Mesodermal cell (in vitro differentiated cells): ENCODE results near the gene USP51.
"Not testable (repeated sequence)": the region's sequence is repeated elsewhere in the genome, so short reads cannot be mapped to it uniquely, and the experiment has no call there.

Source experiments
- H3K27ac ChIP-seq: 2 replicates; pipeline ENCODE4 v1.7.0; 2013; ENCODE audit warnings: mild to moderate bottlenecking, low read depth, low read length, moderate library complexity; ENCODE audit not compliant: severe bottlenecking
- H3K36me3 ChIP-seq: 2 replicates; pipeline ENCODE4 v1.7.1; 2013; ENCODE audit warnings: mild to moderate bottlenecking, low read length, moderate library complexity; ENCODE audit not compliant: control insufficient read depth, insufficient read depth
- H3K4me1 ChIP-seq: one replicate; pipeline ENCODE4 v1.7.1; 2013; ENCODE audit warnings: mild to moderate bottlenecking, low read length; ENCODE audit not compliant: insufficient read depth, control insufficient read depth, poor library complexity, severe bottlenecking
- H3K4me3 ChIP-seq: 2 replicates; pipeline ENCODE4 v1.7.0; 2013; ENCODE audit warnings: low read length, control low read depth, mild to moderate bottlenecking; ENCODE audit not compliant: insufficient read depth, poor library complexity, severe bottlenecking; ENCODE audit errors: extremely low read depth
- H3K9me3 ChIP-seq: 2 replicates; pipeline ENCODE4 v1.7.1; 2013; ENCODE audit warnings: mild to moderate bottlenecking, low read length, moderate library complexity; ENCODE audit not compliant: control insufficient read depth
- WGBS, 2 experiments: methylation state at CpG; one replicate each; pipeline ENCODE4 v1.1.5; 2013; ENCODE audit warnings: missing lambda C conversion rate in 2 of 2; ENCODE audit not compliant: insufficient coverage in 2 of 2; 5-methylcytosine and 5-hydroxymethylcytosine counted together

Gene USP51

DNA sequence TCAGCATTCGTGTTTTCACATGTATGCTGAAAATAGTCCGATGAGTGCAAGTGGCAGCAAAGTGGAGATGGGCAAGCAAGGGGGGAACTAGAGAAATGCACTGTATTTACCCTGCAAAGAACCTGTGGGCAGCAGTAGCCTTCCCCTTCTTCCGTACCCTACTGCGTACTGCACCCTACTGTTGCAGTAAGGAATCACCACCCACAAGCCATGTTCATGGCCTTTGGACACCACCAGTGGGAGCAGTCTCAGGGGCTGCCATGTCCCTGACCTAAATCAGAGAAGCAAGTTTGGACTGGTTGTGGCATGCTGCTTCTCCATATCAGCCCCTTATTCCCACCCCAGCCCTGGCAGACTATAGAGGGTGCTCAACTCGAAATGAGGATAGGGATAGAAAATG lies 25.6 kb downstream of the USP51 start:
- not testable (repeated sequence) for H3K4me1 ChIP-seq

DNA sequence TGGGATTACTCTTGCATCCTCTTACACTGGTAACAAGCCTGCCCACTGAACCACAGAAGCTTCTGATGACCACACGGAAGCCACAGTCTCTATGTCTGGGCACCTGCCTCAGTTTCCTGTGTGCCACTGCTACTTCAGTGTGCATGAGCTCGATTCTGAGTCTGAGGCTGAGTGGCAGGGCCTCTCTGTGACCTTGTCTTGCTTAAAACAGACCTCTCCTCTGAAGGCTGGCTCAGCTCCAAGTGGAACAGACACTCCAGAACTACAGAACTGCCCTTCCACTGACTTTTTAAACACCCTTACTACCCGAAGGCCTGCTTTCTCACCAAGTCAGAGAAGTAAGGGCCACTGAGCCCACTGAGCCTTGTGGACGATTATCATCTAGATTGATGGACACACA lies 29.7 kb downstream of the USP51 start:
- H3K4me3 ChIP-seq, H3K36me3 ChIP-seq, H3K27ac ChIP-seq, H3K4me1 ChIP-seq, H3K9me3 ChIP-seq: not testable (repeated sequence)
- no CpG with 5 or more reads among the region's 4 CpGs for WGBS, 2 experiments

More for the DNA sequence above, 25.6 kb downstream of the USP51 start:
- H3K36me3 ChIP-seq, H3K4me3 ChIP-seq, H3K9me3 ChIP-seq, H3K27ac ChIP-seq: not testable (repeated sequence)
- WGBS, 2 experiments = no CpG with 5 or more reads among the region's 5 CpGs

DNA sequence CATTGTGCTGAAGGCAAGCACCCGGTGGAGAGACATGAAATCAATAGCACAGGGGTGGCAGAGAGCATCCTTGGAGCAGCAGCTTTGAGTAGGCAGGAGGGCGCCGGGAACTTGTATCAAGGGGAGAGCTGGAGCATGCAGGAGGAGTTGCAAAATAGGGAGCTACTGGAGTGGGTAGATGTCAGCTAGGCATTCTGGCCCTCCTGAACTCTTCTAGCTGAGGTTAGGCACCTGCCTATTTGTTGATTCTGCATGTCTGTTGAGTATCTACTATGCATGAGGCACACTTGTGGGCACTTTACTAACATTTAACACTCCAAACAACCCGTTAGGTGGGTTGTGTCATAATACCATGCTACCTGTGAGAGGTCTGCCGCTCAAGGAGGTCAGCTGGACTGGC lies 30.2 kb downstream of the USP51 start:
- not testable (repeated sequence) for H3K4me1 ChIP-seq, H3K9me3 ChIP-seq, H3K36me3 ChIP-seq, H3K4me3 ChIP-seq, H3K27ac ChIP-seq
- no CpG with 5 or more reads among the region's 5 CpGs for WGBS, 2 experiments

DNA sequence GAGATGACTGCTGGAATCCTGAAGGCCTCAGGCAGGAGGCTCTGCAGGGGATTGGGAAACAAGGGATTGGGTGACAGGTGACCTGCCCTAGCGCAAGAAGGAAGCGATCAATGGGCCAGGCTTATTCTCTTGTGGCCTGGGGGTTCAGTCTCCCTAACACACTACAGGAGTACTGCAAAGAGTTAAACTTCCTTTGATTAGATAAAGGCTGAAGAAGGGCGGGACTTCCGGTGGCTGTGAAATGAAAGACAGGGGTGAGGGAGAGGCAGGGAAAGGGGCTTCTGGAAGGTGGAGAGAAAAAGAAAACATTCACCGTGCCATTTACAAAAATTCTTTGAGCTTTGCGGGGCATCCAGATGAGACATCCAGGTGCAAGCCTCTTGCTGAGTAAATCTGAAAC lies 33.9 kb downstream of the USP51 start:
- no CpG with 5 or more reads among the region's 6 CpGs for WGBS, 2 experiments
- H3K4me1 ChIP-seq, H3K9me3 ChIP-seq, H3K36me3 ChIP-seq, H3K4me3 ChIP-seq, H3K27ac ChIP-seq: not testable (repeated sequence)

DNA sequence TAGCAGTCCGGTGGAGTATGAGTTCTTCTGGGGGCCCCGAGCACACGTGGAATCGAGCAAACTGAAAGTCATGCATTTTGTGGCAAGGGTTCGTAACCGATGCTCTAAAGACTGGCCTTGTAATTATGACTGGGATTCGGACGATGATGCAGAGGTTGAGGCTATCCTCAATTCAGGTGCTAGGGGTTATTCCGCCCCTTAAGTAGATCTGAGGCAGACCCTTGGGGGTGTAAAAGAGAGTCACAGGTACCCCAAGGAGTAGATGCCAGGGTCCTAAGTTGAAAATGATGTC lies 36.9 kb downstream of the USP51 start:
- Histone ChIP-seq H3K36me3 (no peaks in the 10 kb centered on the region), H3K4me3 (peak overlapping the region; percentile 63), H3K9me3 (no peaks in the 10 kb centered on the region), H3K4me1 (no peaks in the 10 kb centered on the region), H3K27ac (no peak overlapping the region)
- 2 to 5% methylated on average over 9 of the region's 9 CpGs for WGBS, 2 experiments

DNA sequence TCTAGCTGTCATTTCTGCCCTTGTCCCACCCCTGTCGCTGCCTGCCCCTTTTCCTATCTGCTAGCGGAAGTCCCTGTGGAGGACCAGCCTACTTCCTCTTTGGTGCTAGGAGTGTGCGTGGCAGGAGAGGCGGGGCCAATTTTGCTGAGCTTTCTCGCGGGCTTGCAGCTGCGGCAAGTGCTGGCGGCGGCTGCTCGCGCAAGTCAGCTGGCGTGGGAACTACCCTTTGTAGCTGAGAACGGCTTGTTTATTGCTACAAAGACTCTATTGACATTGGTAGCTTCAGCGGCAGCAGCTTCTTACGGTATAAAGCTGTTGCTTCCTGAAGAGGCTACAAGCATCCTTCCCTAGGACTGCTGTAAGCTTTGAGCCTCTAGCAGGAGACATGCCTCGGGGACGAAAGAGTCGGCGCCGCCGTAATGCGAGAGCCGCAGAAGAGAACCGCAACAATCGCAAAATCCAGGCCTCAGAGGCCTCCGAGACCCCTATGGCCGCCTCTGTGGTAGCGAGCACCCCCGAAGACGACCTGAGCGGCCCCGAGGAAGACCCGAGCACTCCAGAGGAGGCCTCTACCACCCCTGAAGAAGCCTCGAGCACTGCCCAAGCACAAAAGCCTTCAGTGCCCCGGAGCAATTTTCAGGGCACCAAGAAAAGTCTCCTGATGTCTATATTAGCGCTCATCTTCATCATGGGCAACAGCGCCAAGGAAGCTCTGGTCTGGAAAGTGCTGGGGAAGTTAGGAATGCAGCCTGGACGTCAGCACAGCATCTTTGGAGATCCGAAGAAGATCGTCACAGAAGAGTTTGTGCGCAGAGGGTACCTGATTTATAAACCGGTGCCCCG lies 37.4 kb downstream of the USP51 start, which contains the start of gene MAGEH1:
MAGEH1 (plus strand) TSS at position 138 of the 843 bp plus-strand sequence; CDS start at position 386, 248 bp downstream.
- H3K4me3 ChIP-seq = peak within 1 kb of the TSS; percentile 63

DNA sequence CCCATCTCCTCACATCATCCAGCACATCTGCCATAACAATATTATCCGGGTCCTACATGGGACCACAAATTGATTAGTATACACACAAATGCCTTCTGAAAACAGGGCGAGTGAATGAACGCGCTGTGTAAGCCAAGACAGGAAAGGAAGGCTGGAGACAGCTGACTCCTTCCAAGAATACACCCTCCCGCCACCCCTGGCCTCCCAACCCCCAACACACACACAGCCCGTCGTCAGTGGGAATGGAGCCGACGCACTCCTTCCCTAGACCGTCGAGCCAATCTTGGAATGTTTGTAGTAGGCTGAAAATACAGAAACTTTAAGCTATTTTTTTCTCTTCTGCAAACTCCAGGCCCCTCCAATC lies 38.0 kb downstream of the USP51 start:
- no peaks in the 10 kb centered on the region for H3K9me3 ChIP-seq
- no peak overlapping the region for H3K27ac ChIP-seq
- H3K4me3 ChIP-seq = peak overlapping the region; percentile 63
- no peaks in the 10 kb centered on the region for H3K36me3 ChIP-seq
- no peaks in the 10 kb centered on the region for H3K4me1 ChIP-seq
- 100% methylated on average over 1 of the region's 11 CpGs; no CpG with 5 or more reads in 1 of the 2 experiments for WGBS, 2 experiments

More for the DNA sequence above, 37.4 kb downstream of the USP51 start, which contains the start of gene MAGEH1:
- Histone ChIP-seq H3K9me3 (no peaks in the 10 kb centered on the region), H3K27ac (peak within 1 kb of the TSS; percentile 77), H3K4me1 (no peaks in the 10 kb centered on the region), H3K36me3 (no peaks in the 10 kb centered on the region)
- 0% methylated on average over 8 to 13 of the region's 43 CpGs for WGBS, 2 experiments

DNA sequence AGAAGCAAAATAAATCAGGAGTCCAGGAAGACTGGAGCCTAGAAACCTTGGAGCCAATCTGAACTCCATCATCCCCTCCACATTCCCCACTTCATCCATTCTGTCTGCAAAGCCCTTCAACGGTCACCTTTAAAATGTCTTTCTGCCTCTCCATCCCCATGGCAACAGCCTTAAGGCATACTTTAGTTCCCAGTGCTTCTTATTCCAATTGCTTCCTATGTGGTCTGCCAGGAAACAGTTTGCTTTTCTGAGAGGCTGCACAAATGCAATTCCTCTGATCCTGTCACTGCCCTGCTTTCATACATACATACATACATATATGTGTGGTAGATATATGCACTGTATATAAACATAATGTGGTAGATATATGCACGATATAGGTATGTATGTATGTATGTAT lies 38.5 kb downstream of the USP51 start:
- H3K9me3 ChIP-seq = no peaks in the 10 kb centered on the region

DNA sequence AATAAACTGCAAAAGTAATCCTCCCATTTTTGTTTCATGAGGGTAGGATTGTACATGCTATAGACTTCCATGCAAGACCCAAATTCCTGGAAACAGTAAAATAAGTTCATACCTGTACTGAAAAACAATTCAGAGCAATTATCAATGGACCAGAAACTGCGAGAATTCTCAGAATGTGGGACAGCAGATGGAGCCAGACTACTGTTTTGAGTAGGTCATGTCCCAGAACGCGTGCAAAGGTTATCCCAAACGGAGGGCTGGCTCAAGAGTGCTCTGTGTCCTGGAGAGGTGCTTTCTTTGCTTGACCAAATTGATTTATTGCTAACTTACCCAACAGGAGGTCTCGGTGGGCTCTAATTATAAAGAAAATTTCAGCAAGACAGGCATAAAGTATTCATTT lies 39.4 kb downstream of the USP51 start:
- 20 to 42% methylated on average over 2 of the region's 5 CpGs for WGBS, 2 experiments
- no peaks in the 10 kb centered on the region for H3K9me3 ChIP-seq
- H3K27ac ChIP-seq = no peak overlapping the region
- H3K4me3 ChIP-seq = no peak overlapping the region
- H3K36me3 ChIP-seq = no peaks in the 10 kb centered on the region
- H3K4me1 ChIP-seq = no peaks in the 10 kb centered on the region

More for the DNA sequence above, 38.5 kb downstream of the USP51 start:
- H3K27ac ChIP-seq = no peak overlapping the region
- no CpG with 5 or more reads among the region's 2 CpGs for WGBS, 2 experiments
- H3K36me3 ChIP-seq = no peaks in the 10 kb centered on the region
- no peaks in the 10 kb centered on the region for H3K4me1 ChIP-seq
- H3K4me3 ChIP-seq = no peak overlapping the region

DNA sequence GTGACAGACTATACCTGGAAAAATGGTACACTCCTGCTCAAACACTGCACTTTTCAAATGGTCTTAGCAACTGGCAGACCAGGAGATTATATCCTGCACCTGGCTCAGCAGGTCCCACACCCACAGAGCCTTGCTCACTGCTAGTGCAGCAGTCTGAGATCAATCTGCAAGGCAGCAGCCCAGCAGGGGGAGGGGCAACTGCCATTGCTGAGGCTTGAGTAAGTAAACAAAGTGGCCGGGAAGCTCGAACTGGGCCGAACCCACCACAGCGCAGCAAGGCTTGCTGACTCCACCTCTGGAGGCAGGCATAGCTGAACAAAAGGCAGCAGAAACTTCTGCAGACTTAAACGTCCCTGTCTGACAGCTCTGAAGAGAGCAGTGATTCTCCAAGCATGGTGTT lies 46.2 kb downstream of the USP51 start:
- 56 to 71% methylated on average over 3 to 5 of the region's 5 CpGs for WGBS, 2 experiments
- H3K9me3 ChIP-seq, H3K27ac ChIP-seq, H3K36me3 ChIP-seq, H3K4me3 ChIP-seq, H3K4me1 ChIP-seq: not testable (repeated sequence)
